UCSD-AML1 (cell line): ENCODE measurements around the gene TADA2B.

Experiments used
- DNase-seq: peaks from one replicate; lab custom pipeline; 2025; ENCODE audit not compliant: unreplicated experiment; lab: John Stamatoyannopoulos, UW

Gene TADA2B

DNA sequence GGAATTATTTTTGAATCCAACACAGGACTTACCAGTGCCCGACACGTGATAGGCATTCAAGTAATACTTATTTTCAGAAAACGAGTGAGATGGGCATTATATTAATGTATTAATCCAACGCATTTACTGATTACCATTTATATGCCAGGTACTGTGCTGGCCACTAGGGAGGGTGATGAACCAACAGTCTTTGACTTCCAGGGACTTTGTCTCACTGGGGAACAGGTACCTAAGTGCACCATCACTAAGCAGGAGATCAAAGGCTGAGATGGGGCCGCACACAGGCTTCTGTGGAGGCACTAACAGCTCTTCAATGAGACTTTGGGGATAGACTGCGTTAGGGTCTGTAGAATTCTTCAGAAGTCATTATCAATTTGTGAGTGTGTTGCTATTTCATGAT, 5.7 kb upstream of the TADA2B start:
- no peak for DNase-seq

DNA sequence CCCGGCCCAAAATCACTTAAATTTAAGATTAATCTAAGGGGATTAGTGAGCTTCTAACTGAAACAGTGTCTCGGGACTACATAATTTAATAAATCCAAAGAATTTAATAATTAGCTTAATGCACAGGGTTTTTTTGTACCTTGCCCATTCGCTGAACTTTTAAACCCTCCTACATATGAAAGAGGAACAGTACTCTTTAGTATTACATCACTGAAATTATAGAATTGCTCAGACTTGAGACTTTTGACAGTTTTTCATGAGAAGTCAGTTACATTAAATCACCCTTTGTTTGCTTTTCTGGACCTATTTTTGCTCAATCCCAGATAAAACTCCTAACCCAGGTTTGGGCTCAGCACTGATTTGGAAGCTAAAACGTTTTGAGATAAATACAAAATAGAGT, 2.4 kb upstream of the TADA2B start:
- DNase-seq, result no peak

DNA sequence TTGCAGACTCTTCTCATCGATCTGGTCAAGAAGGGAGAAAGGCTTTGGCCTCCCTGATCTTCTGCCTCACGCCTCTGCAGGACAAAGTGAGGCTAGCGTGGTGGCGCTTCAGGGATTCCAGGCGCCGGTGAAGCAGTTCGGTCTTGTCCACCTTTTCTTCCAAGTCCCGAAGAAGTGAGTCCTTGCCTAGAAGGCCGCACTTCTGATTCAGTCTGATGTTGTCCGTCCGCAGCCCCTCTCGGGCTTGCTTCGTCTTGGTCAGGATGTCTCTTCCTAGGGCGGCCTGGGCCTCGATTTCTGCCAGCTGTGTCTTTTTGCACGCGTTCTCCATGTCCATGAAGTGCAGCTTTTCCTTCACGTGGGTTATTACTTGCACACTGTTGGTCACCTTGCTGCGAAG, 1.9 kb upstream of the TADA2B start:
- DNase-seq, result no peak

DNA sequence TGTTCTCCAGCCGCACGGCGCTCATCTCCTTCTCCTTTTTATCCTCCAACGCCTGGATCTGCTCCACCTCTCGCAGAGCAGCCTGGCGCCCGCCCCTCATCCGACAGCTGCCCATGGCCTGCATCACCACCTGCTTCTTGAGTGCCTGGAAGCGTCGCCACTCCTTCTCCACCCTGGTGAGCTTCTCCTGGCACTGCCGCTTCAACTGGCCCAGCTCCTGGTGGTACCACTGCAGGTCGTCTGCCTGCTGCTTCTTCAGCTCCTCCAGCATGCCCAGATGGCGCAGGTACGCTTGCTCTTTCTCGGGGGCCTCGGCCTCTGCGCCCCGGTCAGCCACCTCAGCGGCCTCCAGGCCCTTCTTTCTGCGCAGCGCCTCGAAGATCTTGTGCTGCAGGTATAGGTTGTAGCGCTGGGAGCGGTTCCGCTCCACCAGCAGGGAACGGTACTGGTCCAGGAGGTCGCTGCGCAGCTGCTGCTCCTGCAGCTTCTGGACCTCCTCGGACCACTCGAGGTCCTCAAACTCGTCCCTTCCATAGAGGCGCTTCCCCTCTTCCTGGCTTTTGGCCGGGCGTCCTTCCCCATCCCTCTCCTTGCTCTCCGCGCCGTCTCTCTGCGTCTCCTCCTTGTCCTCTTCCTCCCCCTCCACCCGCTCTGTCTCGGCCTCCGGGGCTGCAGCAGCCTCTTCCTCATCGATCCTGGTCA, 1.2 kb upstream of the TADA2B start:
- no peak for DNase-seq

DNA sequence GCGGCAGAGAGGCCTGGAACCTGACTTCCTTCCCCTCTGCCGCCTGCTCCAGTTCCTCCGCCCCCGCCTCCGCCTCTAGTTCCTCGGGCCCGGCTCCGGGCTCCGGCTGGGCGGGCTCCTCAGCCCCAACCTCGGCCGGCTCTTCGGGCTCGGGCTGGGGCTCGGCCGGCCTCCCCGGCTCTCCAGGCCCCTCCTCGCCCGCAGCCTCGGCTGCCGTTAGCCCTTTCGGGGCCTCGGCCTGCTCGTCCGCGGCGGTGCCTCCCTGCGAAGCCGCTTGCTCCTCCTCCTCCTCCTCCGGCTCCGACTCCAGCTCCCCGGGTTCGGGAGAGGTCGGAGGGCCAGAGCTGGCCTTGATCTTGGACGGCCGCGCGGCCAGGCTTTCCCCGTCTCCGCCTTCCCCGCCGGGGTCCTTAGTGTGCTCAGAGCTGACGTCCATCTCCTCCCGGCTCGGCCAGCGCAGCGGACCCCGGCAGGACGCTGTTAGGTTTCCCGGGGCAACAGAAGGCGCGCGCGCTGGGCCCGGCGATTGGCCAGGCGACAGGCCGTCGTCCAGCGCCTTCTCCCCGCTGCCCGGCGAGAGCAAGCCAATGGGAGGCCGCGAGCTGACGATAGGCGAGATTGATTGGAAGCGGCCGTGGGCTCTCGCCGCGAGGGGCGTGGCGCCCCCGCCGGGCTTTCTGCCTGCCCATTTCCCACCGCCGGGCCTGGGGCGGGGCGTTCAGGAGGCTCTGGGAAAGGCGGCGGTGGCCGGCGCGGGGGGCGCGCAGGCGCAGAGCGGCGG, 479 bp upstream of the TADA2B start:
- DNase-seq, result peak; percentile 99

DNA sequence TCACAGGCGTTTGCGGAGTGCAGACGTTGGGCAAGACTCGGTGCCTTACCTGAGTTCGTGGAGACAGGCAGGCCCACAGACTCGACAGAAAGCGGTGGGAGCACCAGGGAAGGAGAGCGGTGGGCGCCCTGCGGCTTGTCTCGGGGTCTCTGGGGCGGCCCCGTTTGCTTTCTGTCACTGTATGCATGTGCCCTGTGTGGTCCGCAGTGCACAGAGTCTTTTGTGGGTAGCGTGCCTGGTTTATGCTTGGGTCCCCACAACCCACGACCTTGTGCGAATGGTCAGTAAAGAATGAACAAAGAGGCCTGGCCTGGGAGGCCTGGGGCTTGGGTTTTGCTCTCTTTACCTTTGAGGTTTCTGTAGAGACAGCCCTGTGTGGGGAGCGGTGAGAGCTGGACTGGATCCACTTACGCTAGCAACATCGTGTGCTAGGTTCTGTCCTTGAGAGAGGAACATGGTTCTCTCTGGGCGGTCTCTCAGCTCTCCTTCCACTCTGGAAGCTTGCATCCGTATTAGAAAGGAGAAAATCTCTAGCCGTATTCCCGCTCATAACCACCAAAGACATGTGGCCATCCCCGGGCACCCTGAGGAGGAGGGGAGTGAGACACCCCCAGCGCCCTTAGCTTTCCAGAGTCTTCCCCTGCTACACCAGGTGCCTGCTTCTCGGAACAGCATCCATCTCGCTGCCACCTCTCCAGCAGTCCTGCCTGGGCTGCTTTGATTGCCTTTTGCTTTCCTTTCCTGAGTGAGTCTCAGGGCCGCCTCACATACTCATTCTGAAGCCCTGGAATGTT, 1.2 kb downstream of the TADA2B start:
- no peak for DNase-seq

DNA sequence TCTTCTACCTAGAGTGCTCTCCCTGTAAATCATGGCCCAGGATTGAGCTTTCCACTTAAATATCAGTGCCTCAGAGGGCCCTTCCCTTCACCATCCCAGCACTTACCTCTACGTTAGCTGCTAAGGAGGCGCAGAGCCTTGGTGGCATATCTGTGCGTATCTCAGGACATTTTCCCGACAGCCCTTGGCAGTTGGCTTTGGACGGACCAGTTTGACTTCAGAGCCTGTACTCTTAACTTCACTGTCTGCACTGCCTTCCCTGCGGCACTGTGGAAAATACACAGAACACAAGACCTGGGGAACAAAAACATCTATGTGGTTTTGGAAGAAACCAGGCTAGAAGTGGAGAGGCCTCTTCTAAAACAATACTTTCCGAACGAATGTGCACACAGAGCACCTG, 2.4 kb downstream of the TADA2B start:
- no peak for DNase-seq

DNA sequence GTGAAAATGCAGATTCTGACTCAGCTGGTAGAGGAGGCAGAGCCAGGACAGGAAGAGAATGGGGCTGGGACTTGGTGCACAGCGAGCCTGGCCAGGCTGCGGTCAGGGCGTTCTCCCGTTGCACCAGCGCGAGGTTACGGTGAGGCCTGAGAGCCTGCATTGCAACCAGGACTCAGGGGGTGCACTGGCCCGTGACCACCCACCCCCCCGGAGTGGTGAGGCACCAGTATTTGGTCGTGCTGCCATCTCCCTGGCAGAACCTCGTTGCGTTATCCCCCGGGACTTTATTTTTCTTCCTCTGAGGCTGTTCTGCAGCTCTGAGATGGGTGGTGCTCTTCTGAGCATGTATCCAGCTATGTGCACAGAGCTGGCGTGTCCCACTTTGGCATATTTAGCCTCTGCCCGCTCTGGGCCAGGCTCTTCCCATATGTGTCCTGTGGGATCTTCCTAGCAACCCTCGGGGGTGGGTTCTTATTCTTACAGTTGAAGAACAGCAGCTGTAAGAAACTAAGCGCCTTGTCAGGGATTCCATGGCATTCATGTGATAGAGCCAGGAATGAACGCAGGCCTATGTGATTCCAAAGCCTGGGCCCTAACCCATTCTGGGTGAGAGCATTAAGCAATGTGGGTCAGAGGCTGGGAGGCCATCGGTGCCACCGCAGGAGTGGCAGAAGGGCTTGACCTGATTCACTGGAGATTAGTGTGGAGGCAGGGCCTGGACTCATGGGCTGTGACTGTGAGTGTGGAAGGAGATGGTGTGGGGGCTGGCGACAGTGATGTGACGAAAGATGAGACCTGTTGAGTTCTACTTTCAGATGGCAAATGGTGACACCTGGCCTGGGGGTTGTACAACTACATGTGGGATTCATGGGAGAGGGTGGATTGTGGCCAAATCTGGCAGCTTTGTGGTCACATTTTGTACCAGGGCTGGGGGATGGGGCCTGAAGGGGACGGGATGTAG, 3.1 kb downstream of the TADA2B start:
- DNase-seq, result no peak

DNA sequence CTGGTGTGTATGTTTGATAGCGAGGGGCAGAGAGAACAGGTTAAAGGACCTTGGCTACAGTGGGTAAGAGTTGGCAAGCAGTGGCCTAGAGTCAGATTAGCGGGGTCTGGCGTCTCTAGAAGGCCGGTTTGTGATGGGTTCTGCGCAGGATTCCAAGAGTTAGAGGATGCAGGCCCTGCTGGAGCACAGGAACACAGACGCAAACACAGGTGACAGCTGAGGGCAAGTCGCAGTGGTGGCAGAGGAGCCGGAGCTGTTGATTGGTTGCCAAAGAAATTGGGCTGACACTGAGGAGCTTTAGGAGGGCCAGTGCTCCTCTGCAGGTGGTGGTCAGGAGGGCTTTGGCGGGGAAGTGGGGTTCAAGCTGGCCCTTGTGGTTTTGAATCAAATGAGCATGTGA, 3.8 kb downstream of the TADA2B start:
- no peak for DNase-seq

DNA sequence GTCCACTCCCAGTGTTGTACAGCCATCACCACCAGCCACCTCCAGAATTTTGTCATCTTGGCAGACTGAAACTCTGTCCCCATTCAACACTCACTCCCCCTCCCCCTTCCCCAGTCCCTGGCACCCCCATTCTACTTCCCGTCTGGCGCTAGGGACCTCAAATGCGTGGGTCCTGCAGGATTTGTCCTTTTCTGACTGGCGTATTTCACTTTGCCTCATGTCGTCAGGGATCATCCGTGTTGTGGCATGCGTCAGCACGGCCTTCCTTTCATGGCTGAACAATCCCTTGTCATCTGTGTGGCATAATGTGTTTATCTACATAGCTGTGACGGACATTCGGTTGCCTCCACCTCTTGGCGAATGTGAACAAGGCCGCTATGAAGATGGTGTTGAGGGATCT, 5.5 kb downstream of the TADA2B start:
- no peak for DNase-seq

DNA sequence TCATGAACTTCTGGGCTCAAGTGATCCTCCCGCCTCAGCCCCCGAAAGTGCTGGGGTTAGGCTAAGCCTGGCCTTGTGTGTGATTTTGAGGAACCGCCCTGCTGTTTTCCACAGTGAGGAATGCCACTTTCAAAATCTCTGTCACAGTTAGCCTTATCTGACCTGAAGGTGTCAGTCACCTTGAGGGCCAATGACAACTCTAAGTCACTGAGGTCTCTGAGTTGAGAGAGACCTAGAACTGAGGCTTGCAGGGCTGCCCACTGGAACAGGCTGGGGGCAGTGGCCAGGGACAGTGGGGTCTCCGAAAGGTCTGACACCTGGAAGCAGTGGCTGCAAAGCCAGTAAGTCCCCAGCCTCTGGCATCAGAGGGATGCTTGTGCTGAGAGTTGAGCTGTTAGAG, 6.1 kb downstream of the TADA2B start:
- no peak for DNase-seq

DNA sequence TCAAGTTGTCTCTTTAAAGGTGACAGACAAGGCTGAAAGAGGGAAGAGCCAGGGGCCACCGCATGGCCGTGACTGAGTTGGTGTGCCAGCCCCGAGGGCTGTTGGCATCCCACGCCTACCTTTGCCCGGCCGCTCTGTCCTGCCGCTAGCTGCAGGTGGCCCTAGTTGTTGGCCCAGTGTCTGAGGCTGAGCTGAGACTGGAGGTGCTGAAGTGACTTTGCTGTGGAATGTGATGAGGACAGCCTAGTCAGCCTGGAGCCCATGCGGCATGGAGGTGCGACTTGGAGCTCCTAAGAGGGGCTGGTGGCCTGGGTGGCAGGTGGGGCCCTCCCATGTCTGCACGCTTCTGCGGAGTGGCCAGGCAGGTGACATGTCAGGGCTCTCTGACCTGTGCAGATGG, 6.6 kb downstream of the TADA2B start:
- no peak for DNase-seq

DNA sequence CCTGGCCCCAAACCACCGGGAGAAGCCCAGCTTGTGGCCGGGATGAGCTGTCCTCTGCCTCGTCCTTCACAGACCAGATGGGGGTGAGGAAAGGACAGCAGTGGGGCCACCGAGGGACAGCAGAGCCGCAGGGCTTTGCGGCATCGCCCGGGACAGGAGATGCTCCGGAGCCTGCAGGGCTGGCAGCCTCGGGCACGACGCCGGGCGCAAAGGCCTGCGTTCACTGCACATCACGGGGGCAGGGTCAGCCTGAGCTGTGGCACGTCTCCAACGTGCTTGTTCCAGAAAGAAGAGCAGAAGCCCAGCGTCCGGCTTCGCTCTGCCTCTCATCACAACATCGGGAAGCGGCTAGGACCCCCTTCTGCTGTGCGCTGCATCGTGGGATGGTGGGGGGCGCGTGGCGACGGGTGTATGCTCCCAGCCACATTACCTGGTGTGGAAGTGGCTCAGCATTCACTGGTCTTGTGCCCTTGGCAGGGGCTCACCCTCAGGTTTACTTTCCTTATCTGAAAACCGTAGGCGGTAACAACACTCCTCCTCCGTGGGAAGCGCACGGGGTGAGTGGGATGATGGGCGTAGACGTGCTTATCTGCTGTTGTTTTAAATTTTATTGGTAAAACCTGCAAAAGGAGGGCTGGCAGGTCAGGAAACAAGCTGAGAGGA, 7.4 kb downstream of the TADA2B start:
- DNase-seq, result no peak

DNA sequence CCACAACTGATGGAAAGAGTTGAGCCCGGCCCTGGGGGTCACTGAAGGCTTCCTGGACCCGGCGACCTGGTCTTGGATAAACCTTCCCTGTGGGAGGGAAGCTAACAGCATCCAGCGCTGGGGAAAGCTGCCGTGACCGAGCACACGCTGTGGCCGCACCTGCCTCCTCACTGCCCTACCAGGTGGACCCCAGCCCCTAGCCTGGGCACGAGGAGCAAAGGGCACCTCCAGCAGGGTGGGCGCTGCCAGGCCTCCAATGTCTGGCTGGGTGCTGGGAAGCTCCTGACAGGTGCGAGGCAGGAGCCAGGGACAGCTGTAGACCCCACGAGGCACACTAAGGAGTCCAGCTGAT, 7.9 kb downstream of the TADA2B start:
- no peak for DNase-seq

DNA sequence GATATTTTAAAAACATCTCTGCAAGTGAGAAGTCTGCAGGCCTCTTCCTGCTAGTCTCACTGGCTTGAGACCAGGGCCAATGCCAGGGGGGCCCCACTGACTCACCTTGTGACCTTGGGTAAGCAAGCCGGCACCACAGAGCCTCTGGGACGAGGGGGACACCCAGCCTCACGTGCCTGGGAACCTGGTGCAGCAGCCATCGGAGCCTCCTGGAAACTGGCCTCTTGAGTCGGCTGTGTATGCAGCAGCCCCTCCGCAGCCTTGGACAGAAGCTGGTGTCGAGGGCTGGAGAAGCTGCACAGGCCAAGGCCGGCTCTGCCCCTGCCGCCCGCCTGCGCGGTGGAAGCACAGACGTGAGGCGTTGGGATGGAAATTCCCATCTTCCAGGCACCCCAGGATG, 8.7 kb downstream of the TADA2B start:
- DNase-seq, result no peak

DNA sequence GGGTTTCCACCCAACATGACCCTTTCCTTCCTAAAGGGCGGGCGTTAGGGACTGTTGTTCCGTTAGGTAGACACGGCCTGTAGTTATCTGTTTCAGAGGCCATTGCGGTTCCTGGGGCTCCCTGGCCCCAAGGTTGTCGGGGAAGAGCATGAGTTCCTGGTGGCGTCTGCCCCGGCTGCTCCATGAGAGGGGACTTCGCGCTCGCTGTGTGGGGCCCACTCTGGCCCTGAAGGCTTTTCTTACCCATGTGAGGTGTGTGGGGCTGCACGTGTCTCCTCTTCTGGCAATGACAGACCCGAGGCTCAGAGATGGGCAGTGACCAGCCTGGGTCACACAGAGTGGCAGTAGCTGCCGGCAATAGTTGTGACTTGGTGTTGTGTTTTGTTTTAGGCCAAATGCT, 9.1 kb downstream of the TADA2B start:
- DNase-seq, result no peak

DNA sequence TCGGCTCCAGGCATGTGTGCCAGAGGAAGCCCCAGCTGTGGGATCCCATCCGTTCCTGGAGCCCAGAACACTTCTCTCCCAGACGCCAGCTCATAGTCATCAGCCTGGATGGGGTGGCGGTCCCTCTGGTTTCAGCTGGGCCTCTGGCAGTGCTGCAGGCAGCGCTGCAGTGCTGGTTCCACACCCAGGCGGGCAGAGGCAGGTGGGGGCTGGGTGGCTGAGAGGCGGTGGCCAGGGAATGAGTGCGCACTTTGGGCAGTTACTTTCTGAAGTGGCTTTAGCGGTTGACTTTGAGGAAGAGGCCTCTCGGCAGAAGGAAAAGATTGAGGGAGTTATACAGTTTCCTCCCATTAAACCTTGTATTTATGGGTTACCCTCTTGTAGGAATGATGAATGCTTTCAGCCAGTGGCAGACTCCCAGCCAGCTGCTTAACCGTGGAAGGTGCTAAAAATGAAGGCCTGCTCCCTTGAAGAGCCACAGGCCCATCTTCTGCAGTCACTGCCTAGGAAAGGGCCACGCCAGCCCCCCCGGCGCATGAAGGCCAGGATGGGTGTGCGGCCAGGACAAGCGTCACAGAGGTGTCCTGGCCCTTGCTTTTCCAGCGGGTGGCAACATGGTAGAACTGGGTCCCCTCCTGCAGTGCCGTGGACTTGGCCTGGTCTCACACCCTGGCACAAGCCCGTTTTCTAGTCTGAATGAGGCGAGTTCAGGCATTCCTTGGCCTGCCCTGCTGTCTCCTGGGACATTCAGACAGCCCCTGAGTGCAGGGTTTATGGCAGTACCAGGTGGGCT, 9.9 kb downstream of the TADA2B start:
- peak; percentile 76 for DNase-seq

DNA sequence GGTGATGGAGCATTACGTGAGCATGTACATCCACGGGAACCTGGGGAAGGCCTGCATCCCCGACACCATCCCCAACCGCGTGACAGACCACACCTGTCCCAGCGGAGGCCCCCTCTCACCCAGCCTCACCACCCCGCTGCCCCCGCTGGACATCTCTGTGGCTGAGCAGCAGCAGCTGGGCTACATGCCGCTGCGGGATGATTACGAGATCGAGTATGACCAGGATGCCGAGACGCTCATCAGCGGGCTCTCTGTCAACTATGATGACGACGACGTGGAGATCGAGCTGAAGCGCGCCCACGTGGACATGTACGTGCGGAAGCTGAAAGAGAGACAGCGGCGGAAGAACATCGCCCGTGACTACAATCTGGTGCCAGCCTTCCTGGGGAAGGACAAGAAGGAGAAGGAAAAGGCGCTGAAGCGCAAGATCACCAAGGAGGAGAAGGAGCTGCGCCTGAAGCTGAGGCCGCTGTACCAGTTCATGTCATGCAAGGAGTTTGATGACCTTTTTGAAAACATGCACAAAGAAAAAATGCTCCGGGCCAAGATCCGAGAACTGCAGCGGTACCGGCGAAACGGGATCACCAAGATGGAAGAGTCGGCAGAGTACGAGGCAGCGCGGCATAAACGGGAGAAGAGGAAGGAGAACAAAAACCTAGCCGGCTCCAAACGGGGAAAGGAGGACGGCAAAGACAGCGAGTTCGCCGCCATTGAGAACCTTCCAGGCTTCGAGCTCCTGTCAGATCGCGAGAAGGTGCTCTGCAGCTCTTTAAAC, 11.1 kb downstream of the TADA2B start:
- DNase-seq, result no peak
